ENCODE measurements around the gene P3H1. TPM values are rescaled to one million over a fixed set of nuclear protein-coding genes. Genes with fewer than 3 reads are reported as not detected.

P3H1 gene
- polyA plus RNA-seq, 3 donors: 16.8 to 56.9 (median 16.9) TPM

DNA sequence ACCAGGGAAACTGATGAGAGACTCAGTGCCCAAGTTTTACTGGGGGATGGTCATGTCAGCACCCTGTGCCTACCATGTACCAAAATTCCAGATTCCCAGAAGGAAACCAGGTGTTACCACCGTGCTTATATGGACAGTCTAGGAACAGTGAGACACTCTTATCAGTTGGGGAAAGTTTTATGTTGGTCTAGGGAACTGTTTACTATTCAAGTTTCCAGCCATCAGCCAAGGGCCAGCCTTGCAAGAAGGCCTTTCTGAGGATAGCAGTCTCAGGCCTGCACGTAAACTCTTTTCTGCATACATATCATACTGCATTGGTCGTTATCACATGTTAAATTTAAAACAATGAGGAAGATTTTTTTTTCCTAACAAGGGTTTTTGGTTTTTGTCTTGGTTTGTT is 30.6 kb upstream of the P3H1 start:
- Mint-ChIP-seq H3K9me3 (no peaks in the 10 kb centered on the region), H3K27me3 (ENCODE audit: low read depth in 3 of 3) (peaks cover 2% of the 10 kb centered on the region in 3 donors), H3K36me3 (no peaks in the 10 kb centered on the region), H3K4me3 (no peak overlapping the region), H3K4me1 (no peaks in the 10 kb centered on the region), H3K27ac (no peak overlapping the region)
- no peaks in the 10 kb centered on the region for H4K20me1 ChIP-seq (ENCODE audit: insufficient read depth, low read length)
- no peak overlapping the region for H2AFZ ChIP-seq (ENCODE audit: insufficient read depth, low read depth, low read length, poor library complexity, severe bottlenecking)
- TF ChIP-seq CTCF (IDR thresholded peaks at IDR 0.05): no peak
- no peaks in the 10 kb centered on the region for H3K79me2 ChIP-seq (ENCODE audit: insufficient read depth, low read length)
- no peaks in the 10 kb centered on the region for H3K36me3 ChIP-seq (replicated peaks in 1 of 2; ENCODE audit: control insufficient read depth in 1 of 2, insufficient read depth in 2 of 2, low read length in 2 of 2)
- no peaks in the 10 kb centered on the region for H3K4me1 ChIP-seq (ENCODE audit: control insufficient read depth in 1 of 2, insufficient read depth in 2 of 2, low read length in 2 of 2)
- H3K9me3 ChIP-seq (replicated peaks in 1 of 2; ENCODE audit: control insufficient read depth in 1 of 2, insufficient read depth in 1 of 2, low read length in 2 of 2): no peaks in the 10 kb centered on the region
- no peaks in the 10 kb centered on the region for H3K27me3 ChIP-seq (ENCODE audit: control insufficient read depth in 2 of 2, insufficient read depth in 2 of 2, low read length in 2 of 2)
- H3K4me3 ChIP-seq (replicated peaks in 1 of 3; ENCODE audit: low read depth in 2 of 3, low read length in 3 of 3): no peak overlapping the region
- WGBS (ENCODE audit: insufficient coverage): no CpG with 5 or more reads among the region's 3 CpGs
- no peak overlapping the region for H3K9ac ChIP-seq (ENCODE audit: insufficient read depth, low read length, poor library complexity, severe bottlenecking)
- intact Hi-C loops (cut with micrococcal nuclease): no loop called here
- DNase-seq: no peak
- H3K4me2 ChIP-seq (replicated peaks; ENCODE audit: extremely low read depth, low read length, poor library complexity, severe bottlenecking): no peak overlapping the region
- no peak overlapping the region for H3K27ac ChIP-seq (ENCODE audit: low read depth in 1 of 2, low read length in 2 of 2)

DNA sequence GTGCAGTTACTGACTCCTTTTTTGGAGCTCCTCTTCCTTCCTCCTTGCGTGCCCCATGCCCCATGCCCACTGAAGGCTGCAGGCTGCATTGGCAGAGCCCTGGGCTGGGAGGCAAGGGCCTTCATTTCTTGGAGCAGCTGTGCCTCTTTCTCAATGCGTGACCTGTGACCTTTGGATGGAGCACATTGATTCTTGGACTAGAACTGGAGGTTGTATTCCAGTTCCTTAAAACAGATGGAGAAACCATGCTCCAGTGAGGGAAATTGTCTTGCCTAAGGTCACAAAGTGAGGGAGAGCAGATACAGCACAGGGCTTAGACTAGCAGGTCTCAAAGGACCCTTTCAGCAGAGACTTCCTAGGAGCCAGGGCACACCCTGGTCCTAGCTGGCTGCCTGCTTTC is 27.0 kb upstream of the P3H1 start:
- TF ChIP-seq CTCF (IDR thresholded peaks at IDR 0.05): no peak
- Histone ChIP-seq H4K20me1 (ENCODE audit: insufficient read depth, low read length) (no peaks in the 10 kb centered on the region), H2AFZ (ENCODE audit: insufficient read depth, low read depth, low read length, poor library complexity, severe bottlenecking) (no peak overlapping the region), H3K9ac (ENCODE audit: insufficient read depth, low read length, poor library complexity, severe bottlenecking) (no peak overlapping the region), H3K9me3 (replicated peaks in 1 of 2; ENCODE audit: control insufficient read depth in 1 of 2, insufficient read depth in 1 of 2, low read length in 2 of 2) (no peaks in the 10 kb centered on the region), H3K27me3 (ENCODE audit: control insufficient read depth in 2 of 2, insufficient read depth in 2 of 2, low read length in 2 of 2) (no peaks in the 10 kb centered on the region), H3K79me2 (ENCODE audit: insufficient read depth, low read length) (no peaks in the 10 kb centered on the region), H3K36me3 (replicated peaks in 1 of 2; ENCODE audit: control insufficient read depth in 1 of 2, insufficient read depth in 2 of 2, low read length in 2 of 2) (no peaks in the 10 kb centered on the region), H3K4me2 (replicated peaks; ENCODE audit: extremely low read depth, low read length, poor library complexity, severe bottlenecking) (no peak overlapping the region), H3K4me1 (ENCODE audit: control insufficient read depth in 1 of 2, insufficient read depth in 2 of 2, low read length in 2 of 2) (no peaks in the 10 kb centered on the region), H3K27ac (ENCODE audit: low read depth in 1 of 2, low read length in 2 of 2) (no peak overlapping the region), H3K4me3 (replicated peaks in 1 of 3; ENCODE audit: low read depth in 2 of 3, low read length in 3 of 3) (no peak overlapping the region)
- Mint-ChIP-seq H3K27ac (peak overlapping the region in 1 of 7 donors; percentile 50), H3K36me3 (no peaks in the 10 kb centered on the region), H3K27me3 (ENCODE audit: low read depth in 3 of 3) (peaks cover 0 to 4% (median 2%) of the 10 kb centered on the region in 3 donors), H3K9me3 (no peaks in the 10 kb centered on the region), H3K4me3 (no peak overlapping the region), H3K4me1 (no peaks in the 10 kb centered on the region)
- intact Hi-C loops (cut with micrococcal nuclease): no loop called here
- no peak for DNase-seq
- 90% methylated on average over 1 of the region's 2 CpGs for WGBS (ENCODE audit: insufficient coverage)

Data from CD14-positive monocyte (primary cell).